Endothelial cell of umbilical vein (primary cell): ENCODE results near the gene LONP1. TPM values are rescaled to one million over a fixed set of nuclear protein-coding genes. Genes with fewer than 3 reads are reported as not detected.

Experiments
- BruUV-seq: library from RNA; stranded (reverse); fragments of 400-500 nt; replicated peaks from 2 replicates; lab custom pipeline; 2021; lab: Mats Ljungman, UMichigan
- CTCF ChIA-PET: fragments of 300-600, 350-600 bp; sonication (Branson Sonifier 250); formaldehyde crosslinking; loops from one replicate; lab custom pipeline; 2021; ENCODE audit warnings: antibody characterized with exemption, inconsistent platforms; lab: Charles Lee
- POLR2A ChIA-PET: fragments of 300-600, 350-600 bp; sonication (Branson Sonifier 250); formaldehyde crosslinking; loops from one replicate; lab custom pipeline; 2021; ENCODE audit warnings: antibody characterized with exemption, inconsistent platforms; lab: Charles Lee
- DNase-seq: peaks from one replicate; pipeline ENCODE4 v3.0.0-alpha.2; 2011; ENCODE audit warnings: low read depth, low spot score
- FAIRE-seq: peaks from 2 replicates; lab custom pipeline; 2011; peaks lifted over from hg19 to GRCh38; lab: Jason Lieb, UNC
- H2AFZ ChIP-seq: 2 replicates; pipeline ENCODE4 v1.6.0; 2012; ENCODE audit warnings: low read depth, low read length, control low read depth, inconsistent platforms
- H3K27ac ChIP-seq: 2 replicates; pipeline ENCODE4 v1.5.1; 2011; ENCODE audit warnings: low read depth, mild to moderate bottlenecking, control low read depth, low read length, moderate library complexity; ENCODE audit not compliant: insufficient read depth
- H3K27me3 ChIP-seq, 2 experiments: 2 replicates each; pipeline versions ENCODE4 v1.6.0 to v1.6.1; 2011; ENCODE audit warnings: low read length in 2 of 2, mixed read lengths in 1 of 2; ENCODE audit not compliant: control insufficient read depth in 2 of 2, insufficient read depth in 2 of 2
- H3K36me3 ChIP-seq, 2 experiments: 2 replicates in 1 of 2; 3 replicates in 1 of 2; pipeline ENCODE4 v1.5.1; 2011; ENCODE audit warnings: low read length in 2 of 2, mild to moderate bottlenecking in 1 of 2, moderate library complexity in 1 of 2; ENCODE audit not compliant: control insufficient read depth in 2 of 2, insufficient read depth in 2 of 2; ENCODE audit errors: extremely low read depth in 1 of 2
- H3K4me1 ChIP-seq: 3 replicates; pipeline ENCODE4 v1.5.1; 2011; ENCODE audit warnings: mild to moderate bottlenecking, low read length; ENCODE audit not compliant: control insufficient read depth, insufficient read depth; ENCODE audit errors: extremely low read depth
- H3K4me2 ChIP-seq: 2 replicates; pipeline ENCODE4 v1.6.1; 2011; ENCODE audit warnings: low read length, control low read depth, mixed read lengths; ENCODE audit not compliant: insufficient read depth
- H3K4me3 ChIP-seq, 3 experiments: fragments of 200-600 bp in 1 of 3; sonication (generic), shearing (Covaris generic) in 1 of 3; replicated peaks in 1 of 3; 2 replicates each; pipeline ENCODE4 v1.5.1; 2011 to 2016; ENCODE audit warnings: control low read depth in 3 of 3, low read length in 3 of 3, mild to moderate bottlenecking in 2 of 3, inconsistent platforms in 1 of 3, low read depth in 1 of 3, moderate library complexity in 1 of 3; ENCODE audit not compliant: insufficient read depth in 1 of 3
- H3K79me2 ChIP-seq: 2 replicates; pipeline ENCODE4 v1.6.0; 2012; ENCODE audit warnings: low read length, inconsistent platforms; ENCODE audit not compliant: control insufficient read depth, insufficient read depth
- H3K9ac ChIP-seq: replicated peaks from 2 replicates; pipeline ENCODE3; 2011; ENCODE audit warnings: low read length, control low read depth; ENCODE audit not compliant: insufficient read depth; ENCODE audit errors: extremely low read depth
- H3K9me1 ChIP-seq: replicated peaks from 3 replicates; pipeline ENCODE4 v1.6.0; 2011; ENCODE audit warnings: mild to moderate bottlenecking, low read length; ENCODE audit not compliant: control insufficient read depth, insufficient read depth; ENCODE audit errors: extremely low read depth
- H3K9me3 ChIP-seq: replicated peaks from 2 replicates; pipeline ENCODE4 v1.5.1; 2012; ENCODE audit warnings: low read length, inconsistent platforms; ENCODE audit not compliant: control insufficient read depth, insufficient read depth
- H4K20me1 ChIP-seq: replicated peaks from 2 replicates; pipeline ENCODE3; 2011; ENCODE audit warnings: mild to moderate bottlenecking, low read length; ENCODE audit not compliant: control insufficient read depth, insufficient read depth; ENCODE audit errors: extremely low read depth
- FOS ChIP-seq: IDR thresholded peaks from 2 replicates; pipeline ENCODE4 v1.6.1; 2011; ENCODE audit warnings: mild to moderate bottlenecking, low read length, moderate library complexity, borderline replicate concordance; ENCODE audit not compliant: insufficient read depth
- GATA2 ChIP-seq: IDR thresholded peaks from 2 replicates; pipeline ENCODE4 v1.7.0; 2011; ENCODE audit warnings: low read depth, mild to moderate bottlenecking, moderate library complexity, mixed read lengths, low read length; ENCODE audit not compliant: insufficient read length, insufficient read depth
- JUN ChIP-seq: IDR thresholded peaks from 2 replicates; pipeline ENCODE4 v1.6.1; 2011; ENCODE audit warnings: borderline replicate concordance, low read depth; ENCODE audit not compliant: insufficient read length, insufficient read depth
- MAX ChIP-seq: IDR thresholded peaks from 2 replicates; pipeline ENCODE4 v1.6.1; 2011; ENCODE audit not compliant: insufficient read depth, insufficient read length
- MYC ChIP-seq: IDR thresholded peaks from one replicate; pipeline ENCODE4 v1.6.1; 2011; ENCODE audit warnings: mild to moderate bottlenecking, low read depth, low read length
- POLR2A ChIP-seq: IDR thresholded peaks from 2 replicates; pipeline ENCODE4 v1.6.1; 2012; ENCODE audit warnings: low read depth, mild to moderate bottlenecking, control low read depth, low read length
- POLR2AphosphoS5 ChIP-seq: IDR thresholded peaks from 2 replicates; pipeline ENCODE4 v1.6.1; 2012; ENCODE audit warnings: low read depth, mild to moderate bottlenecking, control low read depth, low read length, moderate library complexity; ENCODE audit not compliant: insufficient read depth
- dilution Hi-C: fragments of 300-500 bp; cut with MboI; formaldehyde crosslinking; loops from one replicate; pipeline ENCODE4 v1.15.0; 2019; ENCODE audit warnings: low sequenced_read_pairs; ENCODE audit not compliant: extremely low pct_ligation_motif_present
- intact Hi-C: fragments of 100-400 bp; cut with micrococcal nuclease; formaldehyde crosslinking; loops from one replicate; pipeline ENCODE4 v1.10.0; 2022
- polyA plus RNA-seq, 4 experiments: library from polyadenylated mRNA; depleted of rRNA in 3 of 4; stranded (reverse) in 3 of 4; unstranded in 1 of 4; fragments of >200 nt; gene quantifications; 2 replicates each; pipeline versions ENCODE4 v1.2.1 to v1.2.3, GENCODE V29; 2011 to 2012; ENCODE audit warnings: missing spikeins in 1 of 4
- total RNA-seq: library from RNA; stranded (reverse); gene quantifications from 2 replicates; pipeline ENCODE4 v1.2.3, GENCODE V29; 2021
- TF ChIP-seq, protein P1 (sequence below), 2 donors: IDR thresholded peaks; 1 replicate in 1 of 2; 2 replicates in 1 of 2; pipeline ENCODE4 v1.5.1; 2011; ENCODE audit warnings: low read length in 2 of 2, mild to moderate bottlenecking in 2 of 2, moderate library complexity in 2 of 2, control low read depth in 1 of 2, inconsistent platforms in 1 of 2, low read depth in 1 of 2; ENCODE audit not compliant: insufficient read depth in 1 of 2; ENCODE audit errors: extremely low read depth in 1 of 2

The LONP1 gene
- total and polyA plus RNA-seq, 2 donors (not counting 3 experiments of a cell fraction or from before 2014, with no cell fraction given): 70.0 to 95.7 TPM

DNA sequence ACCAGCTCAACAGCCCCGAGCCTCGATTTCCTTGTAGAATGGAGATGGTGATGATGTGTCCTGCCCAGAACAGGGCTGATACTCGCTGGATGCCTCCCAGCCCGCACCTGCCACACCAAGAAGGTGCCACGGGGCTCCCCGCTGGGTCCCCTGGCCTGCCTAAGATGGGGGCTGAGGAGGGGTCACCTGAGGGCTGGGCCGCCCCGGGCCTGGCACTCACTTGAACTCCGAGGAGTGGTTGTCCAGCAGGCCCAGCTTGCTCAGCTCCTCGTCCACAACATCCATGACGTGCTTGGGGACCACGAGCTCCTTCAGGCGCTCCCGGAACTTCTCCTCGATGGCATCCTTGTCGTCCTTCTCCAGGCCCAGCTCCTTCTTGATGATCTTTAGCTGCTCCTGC is 14.4 kb downstream of the LONP1 start:
- no peaks in the 10 kb centered on the region for H3K79me2 ChIP-seq
- CTCF ChIA-PET: interaction anchor here (0.6 kb wide), 1 partner anchor 16 kb away, joined by 3 read pairs; the partner anchor contains the start of gene RPL36
- H3K36me3 ChIP-seq: peaks cover 11 to 40% of the 10 kb centered on the region in 2 experiments
- no peak overlapping the region for H3K27ac ChIP-seq
- FAIRE-seq (no peak), DNase-seq (no peak)
- intact Hi-C loops (no loop called here), dilution Hi-C loops (no loop called here)
- no peak overlapping the region for H2AFZ ChIP-seq
- no TSS peak for BruUV-seq
- H3K9me3 ChIP-seq: no peaks in the 10 kb centered on the region
- no peaks in the 10 kb centered on the region for H4K20me1 ChIP-seq
- H3K4me1 ChIP-seq: peaks cover 2% of the 10 kb centered on the region
- no peak overlapping the region for H3K4me2 ChIP-seq
- POLR2A ChIA-PET: no interaction called here
- TF ChIP-seq JUN (no peak), MAX (no peak), GATA2 (no peak), FOS (no peak), MYC (no peak), POLR2AphosphoS5 (no peak), POLR2A (no peak)
- TF ChIP-seq, protein P1, sequence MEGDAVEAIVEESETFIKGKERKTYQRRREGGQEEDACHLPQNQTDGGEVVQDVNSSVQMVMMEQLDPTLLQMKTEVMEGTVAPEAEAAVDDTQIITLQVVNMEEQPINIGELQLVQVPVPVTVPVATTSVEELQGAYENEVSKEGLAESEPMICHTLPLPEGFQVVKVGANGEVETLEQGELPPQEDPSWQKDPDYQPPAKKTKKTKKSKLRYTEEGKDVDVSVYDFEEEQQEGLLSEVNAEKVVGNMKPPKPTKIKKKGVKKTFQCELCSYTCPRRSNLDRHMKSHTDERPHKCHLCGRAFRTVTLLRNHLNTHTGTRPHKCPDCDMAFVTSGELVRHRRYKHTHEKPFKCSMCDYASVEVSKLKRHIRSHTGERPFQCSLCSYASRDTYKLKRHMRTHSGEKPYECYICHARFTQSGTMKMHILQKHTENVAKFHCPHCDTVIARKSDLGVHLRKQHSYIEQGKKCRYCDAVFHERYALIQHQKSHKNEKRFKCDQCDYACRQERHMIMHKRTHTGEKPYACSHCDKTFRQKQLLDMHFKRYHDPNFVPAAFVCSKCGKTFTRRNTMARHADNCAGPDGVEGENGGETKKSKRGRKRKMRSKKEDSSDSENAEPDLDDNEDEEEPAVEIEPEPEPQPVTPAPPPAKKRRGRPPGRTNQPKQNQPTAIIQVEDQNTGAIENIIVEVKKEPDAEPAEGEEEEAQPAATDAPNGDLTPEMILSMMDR (IDR thresholded peaks at IDR 0.05; ENCODE audit: extremely low read depth in 1 of 2, insufficient read depth in 1 of 2, low read depth in 1 of 2, low read length in 2 of 2): no peak
- H3K27me3 ChIP-seq: no peaks in the 10 kb centered on the region
- no peak overlapping the region for H3K9ac ChIP-seq
- H3K4me3 ChIP-seq: no peak overlapping the region
- no peaks in the 10 kb centered on the region for H3K9me1 ChIP-seq
